Measurements from ENCODE around the gene KLHL33. TPM values are rescaled to one million over a fixed set of nuclear protein-coding genes. Genes with fewer than 3 reads are reported as not detected.
A peak's percentile ranks its signal among the peaks of the same experiment; 100 is the strongest.

KLHL33 gene
- total and polyA plus RNA-seq, 2 experiments from 2014 or later, result not detected

- DNase-seq, result peak; percentile 83
- Histone ChIP-seq H3K36me3 (ENCODE audit: low read depth) (no peaks in the 10 kb centered on the region), H3F3A (ENCODE audit: insufficient read depth) (no peaks in the 10 kb centered on the region), H3K27me3 (replicated peaks; ENCODE audit: insufficient read depth) (no peaks in the 10 kb centered on the region), H3K79me2 (ENCODE audit: insufficient read depth) (no peaks in the 10 kb centered on the region), H3K9ac (no peak overlapping the region), H3K9me2 (ENCODE audit: insufficient read depth) (no peaks in the 10 kb centered on the region), H2AFZ (peak overlapping the region; percentile 78), H3K4me1 (ENCODE audit: insufficient read depth) (no peaks in the 10 kb centered on the region), H3K4me2 (ENCODE audit: unreplicated experiment) (peak overlapping the region; percentile 33), H3K4me3 (no peak overlapping the region), H3K9me3 (ENCODE audit: low read depth) (no peaks in the 10 kb centered on the region), H4K20me1 (ENCODE audit: insufficient read depth) (no peaks in the 10 kb centered on the region), H3K27ac (no peak overlapping the region)
- TF ChIP-seq EZH2phosphoT487 (IDR thresholded peaks at IDR 0.05; ENCODE audit: insufficient read depth, low read depth) (no peak), EZH2 (IDR thresholded peaks at IDR 0.05; ENCODE audit: insufficient read depth, poor library complexity, severe bottlenecking) (no peak)
- WGBS, 2 experiments (ENCODE audit: low coverage in 1 of 2, low lambda C conversion rate in 2 of 2, missing lambda C conversion rate in 2 of 2), result 58 to 61% methylated on average over 5 of the region's 5 CpGs
- in situ Hi-C loops (cut with MboI), result no loop called here
Observed at GRCh38 chr14:20427231-20428009, 8.5 kb downstream of the KLHL33 start.

- H3K9me3 ChIP-seq (ENCODE audit: low read depth), result no peaks in the 10 kb centered on the region
- TF ChIP-seq EZH2 (IDR thresholded peaks at IDR 0.05; ENCODE audit: insufficient read depth, poor library complexity, severe bottlenecking), result no peak
- no peak for TF ChIP-seq EZH2phosphoT487 (IDR thresholded peaks at IDR 0.05; ENCODE audit: insufficient read depth, low read depth)
- no peak overlapping the region for H3K4me3 ChIP-seq
- in situ Hi-C loops (cut with MboI), result no loop called here
- H3K27ac ChIP-seq, result no peak overlapping the region
- H4K20me1 ChIP-seq (ENCODE audit: insufficient read depth), result no peaks in the 10 kb centered on the region
- no peaks in the 10 kb centered on the region for H3K4me1 ChIP-seq (ENCODE audit: insufficient read depth)
- no peaks in the 10 kb centered on the region for H3K27me3 ChIP-seq (replicated peaks; ENCODE audit: insufficient read depth)
- no peak for DNase-seq
- no peaks in the 10 kb centered on the region for H3F3A ChIP-seq (ENCODE audit: insufficient read depth)
- H3K4me2 ChIP-seq (ENCODE audit: unreplicated experiment), result no peak overlapping the region
- WGBS, 2 experiments (ENCODE audit: low coverage in 1 of 2, low lambda C conversion rate in 2 of 2, missing lambda C conversion rate in 2 of 2), result 41 to 51% methylated on average over 2 of the region's 2 CpGs
- no peaks in the 10 kb centered on the region for H3K79me2 ChIP-seq (ENCODE audit: insufficient read depth)
- no peak overlapping the region for H3K9ac ChIP-seq
- H3K9me2 ChIP-seq (ENCODE audit: insufficient read depth), result no peaks in the 10 kb centered on the region
- no peaks in the 10 kb centered on the region for H3K36me3 ChIP-seq (ENCODE audit: low read depth)
- no peak overlapping the region for H2AFZ ChIP-seq
Observed at GRCh38 chr14:20424851-20425250, 11.1 kb downstream of the KLHL33 start.

- H3K4me3 ChIP-seq, result no peak overlapping the region
- TF ChIP-seq EZH2 (IDR thresholded peaks at IDR 0.05; ENCODE audit: insufficient read depth, poor library complexity, severe bottlenecking) (no peak), EZH2phosphoT487 (IDR thresholded peaks at IDR 0.05; ENCODE audit: insufficient read depth, low read depth) (no peak)
- no peak overlapping the region for H2AFZ ChIP-seq
- no peaks in the 10 kb centered on the region for H4K20me1 ChIP-seq (ENCODE audit: insufficient read depth)
- in situ Hi-C loops (cut with MboI), result no loop called here
- 26 to 31% methylated on average over 2 of the region's 2 CpGs for WGBS, 2 experiments (ENCODE audit: low coverage in 1 of 2, low lambda C conversion rate in 2 of 2, missing lambda C conversion rate in 2 of 2)
- no peak for DNase-seq
- H3K4me1 ChIP-seq (ENCODE audit: insufficient read depth), result no peaks in the 10 kb centered on the region
- no peaks in the 10 kb centered on the region for H3K9me3 ChIP-seq (ENCODE audit: low read depth)
- H3K9ac ChIP-seq, result no peak overlapping the region
- no peaks in the 10 kb centered on the region for H3K36me3 ChIP-seq (ENCODE audit: low read depth)
- no peak overlapping the region for H3K4me2 ChIP-seq (ENCODE audit: unreplicated experiment)
- H3K9me2 ChIP-seq (ENCODE audit: insufficient read depth), result no peaks in the 10 kb centered on the region
- H3F3A ChIP-seq (ENCODE audit: insufficient read depth), result no peaks in the 10 kb centered on the region
- H3K27me3 ChIP-seq (replicated peaks; ENCODE audit: insufficient read depth), result no peaks in the 10 kb centered on the region
- no peaks in the 10 kb centered on the region for H3K79me2 ChIP-seq (ENCODE audit: insufficient read depth)
- no peak overlapping the region for H3K27ac ChIP-seq
Observed at GRCh38 chr14:20422886-20423285, 13.1 kb downstream of the KLHL33 start.

- no peak overlapping the region for H3K9ac ChIP-seq
- H3K4me1 ChIP-seq (ENCODE audit: insufficient read depth), result no peaks in the 10 kb centered on the region
- H3K36me3 ChIP-seq (ENCODE audit: low read depth), result no peaks in the 10 kb centered on the region
- H3K27me3 ChIP-seq (replicated peaks; ENCODE audit: insufficient read depth), result no peaks in the 10 kb centered on the region
- H3K79me2 ChIP-seq (ENCODE audit: insufficient read depth), result no peaks in the 10 kb centered on the region
- no peak overlapping the region for H3K27ac ChIP-seq
- TF ChIP-seq EZH2phosphoT487 (IDR thresholded peaks at IDR 0.05; ENCODE audit: insufficient read depth, low read depth) (no peak), EZH2 (IDR thresholded peaks at IDR 0.05; ENCODE audit: insufficient read depth, poor library complexity, severe bottlenecking) (no peak)
- WGBS, 2 experiments (ENCODE audit: low coverage in 1 of 2, low lambda C conversion rate in 2 of 2, missing lambda C conversion rate in 2 of 2), result 11% methylated on average over 2 of the region's 2 CpGs
- H3K4me2 ChIP-seq (ENCODE audit: unreplicated experiment), result no peak overlapping the region
- H2AFZ ChIP-seq, result no peak overlapping the region
- H3F3A ChIP-seq (ENCODE audit: insufficient read depth), result no peaks in the 10 kb centered on the region
- no peak for DNase-seq
- no peaks in the 10 kb centered on the region for H3K9me3 ChIP-seq (ENCODE audit: low read depth)
- no peaks in the 10 kb centered on the region for H3K9me2 ChIP-seq (ENCODE audit: insufficient read depth)
- no peaks in the 10 kb centered on the region for H4K20me1 ChIP-seq (ENCODE audit: insufficient read depth)
- in situ Hi-C loops (cut with MboI), result no loop called here
- no peak overlapping the region for H3K4me3 ChIP-seq
Observed at GRCh38 chr14:20421267-20421666, 14.7 kb downstream of the KLHL33 start.
